Measurements from ENCODE around the gene AKNA. TPM values are rescaled to one million over a fixed set of nuclear protein-coding genes. Genes with fewer than 3 reads are reported as not detected.

The AKNA gene
- total RNA-seq, 4 donors from 2014 or later: 8.8 to 24.3 (median 19.0) TPM

DNA sequence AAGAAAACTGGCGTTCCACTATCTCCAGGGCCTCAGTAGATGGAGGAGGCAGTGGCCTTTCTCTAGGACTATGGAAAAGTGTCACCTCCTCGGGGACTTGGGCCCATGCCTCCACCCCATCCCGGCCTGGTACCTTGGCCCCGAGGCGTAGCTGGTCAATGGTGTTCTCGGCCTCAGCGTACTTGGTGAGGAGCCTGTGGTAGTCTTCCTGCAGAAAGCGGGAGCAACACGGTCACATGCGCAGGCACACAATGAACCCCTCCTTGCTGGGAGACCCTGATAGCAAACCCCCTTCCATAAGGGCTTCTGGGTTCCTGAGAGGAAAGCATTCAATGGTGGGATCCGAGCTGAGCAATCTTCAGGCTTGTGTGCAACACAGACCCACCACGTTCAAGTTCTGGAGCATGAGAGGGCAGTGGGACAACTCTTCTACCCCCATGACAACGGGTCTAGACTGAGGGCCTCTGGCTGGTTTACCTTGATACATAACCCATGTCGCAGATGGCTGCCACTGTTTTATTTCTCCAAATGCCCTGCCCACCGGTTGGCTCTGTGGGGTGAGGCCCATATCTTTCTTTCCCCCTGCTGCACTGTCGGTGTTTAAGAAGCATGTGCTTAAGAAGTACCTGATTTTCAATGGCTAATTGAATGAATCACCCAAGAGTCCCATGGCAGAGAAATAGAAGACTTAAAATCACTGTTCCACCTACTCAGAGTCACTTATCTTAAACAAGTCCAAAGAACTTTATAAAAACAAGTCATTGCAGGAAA is 13.6 kb downstream of the AKNA start:
- H3K27ac ChIP-seq: no peak overlapping the region
- no peak for ATAC-seq
- no peaks in the 10 kb centered on the region for H3K9me3 ChIP-seq

DNA sequence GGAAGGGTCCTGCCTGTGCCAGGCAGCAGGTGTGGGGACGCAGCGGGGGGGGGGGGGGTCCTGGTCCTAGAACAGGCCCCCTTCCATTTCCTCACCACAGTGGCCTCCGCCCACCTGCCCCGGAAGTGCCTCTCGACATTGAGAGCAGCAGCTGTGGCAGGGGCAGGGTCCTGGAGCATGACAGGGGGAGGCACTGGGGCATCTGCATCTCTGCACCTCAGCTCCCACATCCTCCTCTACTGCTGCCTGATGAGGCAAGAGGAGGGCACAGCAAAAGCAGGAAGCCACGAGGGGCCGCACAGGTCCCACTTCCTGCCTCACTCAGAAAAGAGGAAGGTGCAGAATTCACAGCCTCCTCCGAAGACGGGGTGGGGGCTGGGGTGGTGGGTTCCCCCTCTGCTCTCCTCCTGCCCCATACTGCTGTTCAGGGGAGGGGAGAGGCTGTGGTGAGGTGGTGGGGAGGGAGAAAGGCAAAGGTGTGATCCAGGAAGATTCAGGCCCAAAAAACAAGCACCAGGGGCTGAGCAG is 14.8 kb downstream of the AKNA start:
- Histone ChIP-seq H3K27ac (peak overlapping the region in 3 of 4 donors; percentile 48 to 58 (median 54)), H3K36me3 (peaks cover 0 to 64% of the 10 kb centered on the region in 2 donors), H3K9me3 (no peaks in the 10 kb centered on the region), H3K4me3 (no peak overlapping the region), H3K27me3 (no peaks in the 10 kb centered on the region), H3K4me1 (peaks cover 0 to 32% (median 4%) of the 10 kb centered on the region in 3 donors)
- TF ChIP-seq EP300 (IDR thresholded peaks at IDR 0.05): no peak
- TF ChIP-seq, protein P1, sequence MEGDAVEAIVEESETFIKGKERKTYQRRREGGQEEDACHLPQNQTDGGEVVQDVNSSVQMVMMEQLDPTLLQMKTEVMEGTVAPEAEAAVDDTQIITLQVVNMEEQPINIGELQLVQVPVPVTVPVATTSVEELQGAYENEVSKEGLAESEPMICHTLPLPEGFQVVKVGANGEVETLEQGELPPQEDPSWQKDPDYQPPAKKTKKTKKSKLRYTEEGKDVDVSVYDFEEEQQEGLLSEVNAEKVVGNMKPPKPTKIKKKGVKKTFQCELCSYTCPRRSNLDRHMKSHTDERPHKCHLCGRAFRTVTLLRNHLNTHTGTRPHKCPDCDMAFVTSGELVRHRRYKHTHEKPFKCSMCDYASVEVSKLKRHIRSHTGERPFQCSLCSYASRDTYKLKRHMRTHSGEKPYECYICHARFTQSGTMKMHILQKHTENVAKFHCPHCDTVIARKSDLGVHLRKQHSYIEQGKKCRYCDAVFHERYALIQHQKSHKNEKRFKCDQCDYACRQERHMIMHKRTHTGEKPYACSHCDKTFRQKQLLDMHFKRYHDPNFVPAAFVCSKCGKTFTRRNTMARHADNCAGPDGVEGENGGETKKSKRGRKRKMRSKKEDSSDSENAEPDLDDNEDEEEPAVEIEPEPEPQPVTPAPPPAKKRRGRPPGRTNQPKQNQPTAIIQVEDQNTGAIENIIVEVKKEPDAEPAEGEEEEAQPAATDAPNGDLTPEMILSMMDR (IDR thresholded peaks at IDR 0.05): no peak
- TF ChIP-seq POLR2A (IDR thresholded peaks at IDR 0.05): no peak
- no peak for TF ChIP-seq POLR2AphosphoS5 (IDR thresholded peaks at IDR 0.05)
- ATAC-seq: peak; percentile 58
- no CpG with 5 or more reads among the region's 9 CpGs for WGBS, 2 donors (ENCODE audit: low coverage in 1 of 2)

More for the DNA sequence above, 13.6 kb downstream of the AKNA start:
- no peaks in the 10 kb centered on the region for H3K27me3 ChIP-seq
- 89 to 95% methylated on average over 4 to 8 of the region's 16 CpGs for WGBS, 2 donors (ENCODE audit: low coverage in 1 of 2)
- no peak for TF ChIP-seq EP300 (IDR thresholded peaks at IDR 0.05)
- TF ChIP-seq, protein P1 (IDR thresholded peaks at IDR 0.05): no peak
- TF ChIP-seq POLR2AphosphoS5 (IDR thresholded peaks at IDR 0.05): no peak
- TF ChIP-seq POLR2A (IDR thresholded peaks at IDR 0.05): no peak
- no peak overlapping the region for H3K4me3 ChIP-seq
- peaks cover 0 to 41% (median 4%) of the 10 kb centered on the region in 3 donors for H3K4me1 ChIP-seq
- H3K36me3 ChIP-seq: peaks cover 0 to 64% of the 10 kb centered on the region in 2 donors

DNA sequence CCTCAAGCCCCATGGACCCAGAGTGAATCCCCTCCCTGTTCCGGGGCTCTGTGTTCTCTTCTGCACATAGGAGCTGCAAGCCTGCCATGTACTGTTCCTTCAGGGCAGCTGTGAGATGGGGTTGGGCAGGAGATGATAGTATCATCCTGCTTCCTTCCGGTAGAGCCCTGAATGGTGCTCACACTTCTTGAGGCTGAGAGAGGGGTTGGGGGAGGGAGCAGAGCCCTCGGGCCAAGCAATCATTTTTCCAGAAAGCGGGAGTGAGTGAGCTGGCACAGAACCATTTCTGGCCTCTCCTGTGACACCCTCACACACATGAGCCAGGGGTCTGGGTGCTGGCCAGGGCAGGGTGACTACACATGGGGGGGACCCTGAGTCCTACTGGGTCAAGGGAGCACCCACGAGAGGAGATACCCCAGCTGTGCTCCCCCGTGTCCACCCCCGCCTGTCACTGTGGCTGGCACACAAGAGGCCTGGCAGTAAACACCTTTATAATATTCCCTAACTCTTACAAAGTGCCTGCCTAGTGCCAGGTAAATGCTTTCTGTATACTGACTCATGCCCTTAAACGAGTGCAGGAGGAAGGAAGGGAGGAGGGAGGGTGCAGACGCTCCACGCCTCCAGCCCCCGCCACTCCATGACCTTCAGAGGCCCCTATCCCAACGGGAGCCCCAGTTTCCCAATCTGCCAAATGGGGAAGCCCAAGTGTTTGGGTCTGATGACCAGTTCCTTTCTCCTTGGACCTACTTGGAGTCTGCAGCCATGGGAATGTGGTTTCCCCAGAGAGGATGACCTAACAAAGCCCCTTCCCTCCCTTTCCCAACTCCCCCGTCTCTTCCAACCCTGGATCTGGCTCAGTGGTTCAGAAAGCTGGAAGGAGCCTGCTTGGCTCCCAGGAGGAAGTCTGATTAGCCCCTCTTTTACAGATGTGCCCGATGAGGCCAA is 15.5 kb downstream of the AKNA start:
- Histone ChIP-seq H3K27me3 (no peaks in the 10 kb centered on the region), H3K4me3 (no peak overlapping the region), H3K36me3 (peaks cover 0 to 65% of the 10 kb centered on the region in 2 donors), H3K9me3 (no peaks in the 10 kb centered on the region), H3K27ac (peak overlapping the region in 3 of 4 donors; percentile 48 to 58 (median 54)), H3K4me1 (peaks cover 0 to 32% (median 4%) of the 10 kb centered on the region in 3 donors)
- ATAC-seq: peak; percentile 37
- TF ChIP-seq, protein P1 (IDR thresholded peaks at IDR 0.05): no peak
- peak; percentile 3 for TF ChIP-seq POLR2AphosphoS5 (IDR thresholded peaks at IDR 0.05)
- 40 to 42% methylated on average over 2 to 3 of the region's 14 CpGs for WGBS, 2 donors (ENCODE audit: low coverage in 1 of 2)

DNA sequence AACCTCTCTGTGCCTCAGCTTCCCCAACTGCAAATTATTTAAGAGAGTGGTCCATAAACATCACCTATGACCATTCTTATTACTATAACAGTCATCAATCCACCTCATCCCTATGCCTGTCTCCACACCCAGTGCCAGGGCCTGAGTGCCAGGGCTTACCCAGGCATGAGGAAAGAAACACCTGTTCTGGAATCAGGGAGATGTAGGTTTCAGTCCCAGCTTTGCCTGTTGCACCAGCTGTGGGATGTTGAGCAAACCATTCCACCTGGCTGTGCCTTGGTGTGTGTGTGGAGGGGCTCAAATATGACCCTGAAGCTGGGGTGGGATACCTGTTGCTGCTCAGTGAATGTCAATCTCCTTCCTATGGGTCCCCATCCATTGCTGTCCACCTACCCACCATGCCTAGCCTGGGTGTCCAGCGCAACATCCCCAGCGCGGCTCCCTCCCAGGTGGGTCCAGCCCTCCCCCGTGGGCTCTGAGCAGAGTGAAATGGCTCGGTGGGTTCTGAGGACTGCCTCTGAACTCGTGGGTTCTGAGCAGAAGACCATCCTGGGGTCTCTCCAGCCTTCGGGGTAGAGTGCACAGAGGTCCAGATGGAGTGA is 16.3 kb downstream of the AKNA start:
- no CpG with 5 or more reads among the region's 7 CpGs for WGBS, 2 donors (ENCODE audit: low coverage in 1 of 2)
- peak overlapping the region in 2 of 4 donors; percentile 54 to 58 for H3K27ac ChIP-seq
- H3K4me1 ChIP-seq: peaks cover 0 to 33% (median 4%) of the 10 kb centered on the region in 3 donors
- no peak for ATAC-seq
- H3K27me3 ChIP-seq: no peaks in the 10 kb centered on the region
- H3K9me3 ChIP-seq: no peaks in the 10 kb centered on the region
- TF ChIP-seq, protein P1 (IDR thresholded peaks at IDR 0.05): no peak
- TF ChIP-seq POLR2AphosphoS5 (IDR thresholded peaks at IDR 0.05) (no peak), POLR2A (IDR thresholded peaks at IDR 0.05) (no peak), EP300 (IDR thresholded peaks at IDR 0.05) (no peak)
- H3K4me3 ChIP-seq: no peak overlapping the region
- peaks cover 0 to 65% of the 10 kb centered on the region in 2 donors for H3K36me3 ChIP-seq
